Activated T-cell treated with anti-CD3 and anti-CD28 coated beads, Interleukin-2, amount 50 U/mL, for 24 hours (primary cell): ENCODE data around the gene SIPA1L3.
A peak's percentile ranks its signal among the peaks of the same experiment; 100 is the strongest.

Source experiments
- DNase-seq: peaks from one replicate; pipeline ENCODE4 v3.0.0-alpha.2; 2020
- H3K27ac Mint-ChIP-seq: 2 replicates; pipeline ENCODE4 v1.8.0; 2020; ENCODE audit warnings: mild to moderate bottlenecking, mixed read lengths
- H3K27me3 Mint-ChIP-seq: 2 replicates; pipeline ENCODE4 v1.8.0; 2020; ENCODE audit warnings: mixed read lengths
- H3K36me3 Mint-ChIP-seq: 2 replicates; pipeline ENCODE4 v1.8.0; 2020; ENCODE audit warnings: low read depth, mixed read lengths
- H3K4me1 Mint-ChIP-seq: 2 replicates; pipeline ENCODE4 v1.8.0; 2020; ENCODE audit warnings: low read depth, mixed read lengths
- H3K4me3 Mint-ChIP-seq: 2 replicates; pipeline ENCODE4 v1.8.0; 2020; ENCODE audit warnings: mild to moderate bottlenecking, moderate library complexity, mixed read lengths
- H3K9me3 Mint-ChIP-seq: 2 replicates; pipeline ENCODE4 v1.8.0; 2020; ENCODE audit warnings: mixed read lengths

The SIPA1L3 gene

DNA sequence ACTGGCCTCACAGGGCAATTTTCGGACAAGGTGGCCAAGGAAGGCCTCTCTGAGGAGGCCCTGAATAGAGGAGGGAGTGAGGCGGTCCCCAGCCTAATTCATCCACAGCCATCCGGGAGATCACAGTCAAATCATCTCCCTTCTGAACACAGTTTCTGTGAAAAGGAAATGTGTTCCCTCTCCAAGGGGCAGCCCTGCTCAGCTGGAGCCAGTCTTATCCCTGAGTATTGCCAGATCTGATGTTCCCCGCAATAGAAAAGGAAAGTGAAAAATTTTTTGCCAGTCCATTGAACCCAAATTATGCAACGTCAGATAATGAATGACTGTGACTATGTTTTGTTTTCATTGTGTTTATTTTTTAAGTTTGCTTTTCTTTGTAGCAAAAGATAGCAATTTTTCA is 125.9 kb downstream of the SIPA1L3 start:
- DNase-seq, result no peak
- H3K27ac Mint-ChIP-seq, result no peak overlapping the region
- H3K27me3 Mint-ChIP-seq, result no peaks in the 10 kb centered on the region
- no peaks in the 10 kb centered on the region for H3K9me3 Mint-ChIP-seq
- H3K36me3 Mint-ChIP-seq, result peaks cover 16% of the 10 kb centered on the region
- H3K4me1 Mint-ChIP-seq, result peaks cover 2% of the 10 kb centered on the region
- H3K4me3 Mint-ChIP-seq, result no peak overlapping the region

DNA sequence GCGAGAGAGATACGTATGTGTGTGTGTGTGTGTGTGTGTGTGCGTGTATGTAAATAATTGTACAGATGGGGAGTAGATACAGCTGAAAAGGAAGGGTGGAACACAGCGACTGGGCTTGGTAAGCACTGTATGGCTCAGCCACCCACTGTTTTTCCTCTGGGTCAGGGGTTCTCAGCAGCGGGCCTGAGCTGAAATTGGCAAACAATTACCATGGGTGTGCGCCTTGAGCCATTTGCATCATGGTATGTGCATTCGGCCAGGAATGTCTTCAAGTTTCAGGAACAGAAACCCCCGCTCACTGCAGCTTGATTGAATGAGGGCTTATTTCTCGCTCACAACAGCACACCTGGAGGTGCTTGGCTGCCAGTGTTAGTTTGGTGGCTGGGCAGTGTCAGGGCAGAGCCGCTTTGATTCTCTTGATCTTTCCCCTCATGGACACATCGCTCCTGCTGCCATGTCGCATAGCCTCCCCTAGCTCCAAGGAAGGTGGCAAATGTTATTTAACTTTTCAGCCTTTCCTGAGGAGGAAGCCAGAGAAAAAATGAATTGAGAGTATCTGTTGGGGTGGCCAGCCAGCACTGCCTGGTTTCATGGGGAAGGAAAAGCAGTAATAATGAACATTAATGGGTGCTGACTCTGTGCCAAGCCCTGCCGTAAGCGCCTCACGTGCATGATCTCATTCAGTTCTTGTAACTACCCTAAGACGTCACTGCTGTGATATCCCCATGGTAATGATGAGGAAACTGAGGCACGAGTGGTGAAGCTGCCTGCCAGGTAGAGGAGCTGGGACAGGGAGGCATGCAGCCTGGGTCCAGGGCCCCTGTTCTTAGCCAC is 126.9 kb downstream of the SIPA1L3 start:
- peaks cover 2% of the 10 kb centered on the region for H3K4me1 Mint-ChIP-seq
- H3K27ac Mint-ChIP-seq, result no peak overlapping the region

DNA sequence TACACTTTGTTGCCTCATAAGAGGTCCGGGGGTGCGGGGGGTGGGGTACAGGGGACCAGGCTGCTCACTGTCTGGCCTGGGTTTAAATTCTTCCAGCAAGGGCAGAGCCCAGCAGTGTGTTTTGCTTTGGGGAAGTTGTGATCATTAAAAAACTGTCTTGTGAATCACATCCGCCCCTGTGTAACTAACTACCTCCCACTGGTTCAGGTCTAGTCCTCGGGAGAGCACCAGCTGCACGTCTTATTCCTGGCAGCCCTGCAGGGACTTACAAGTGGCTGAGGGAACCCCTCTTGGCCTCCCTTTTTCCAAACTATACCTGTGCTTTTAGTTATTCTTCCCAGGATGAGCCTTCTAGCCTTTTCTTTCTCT is 127.5 kb downstream of the SIPA1L3 start:
- Mint-ChIP-seq H3K9me3 (no peaks in the 10 kb centered on the region), H3K27ac (no peak overlapping the region), H3K4me1 (peaks cover 2% of the 10 kb centered on the region), H3K4me3 (no peak overlapping the region), H3K27me3 (no peaks in the 10 kb centered on the region), H3K36me3 (peaks cover 15% of the 10 kb centered on the region)
- DNase-seq, result no peak

More for the DNA sequence above, 126.9 kb downstream of the SIPA1L3 start:
- no peaks in the 10 kb centered on the region for H3K27me3 Mint-ChIP-seq
- H3K4me3 Mint-ChIP-seq, result no peak overlapping the region
- DNase-seq, result no peak
- peaks cover 16% of the 10 kb centered on the region for H3K36me3 Mint-ChIP-seq
- H3K9me3 Mint-ChIP-seq, result no peaks in the 10 kb centered on the region

DNA sequence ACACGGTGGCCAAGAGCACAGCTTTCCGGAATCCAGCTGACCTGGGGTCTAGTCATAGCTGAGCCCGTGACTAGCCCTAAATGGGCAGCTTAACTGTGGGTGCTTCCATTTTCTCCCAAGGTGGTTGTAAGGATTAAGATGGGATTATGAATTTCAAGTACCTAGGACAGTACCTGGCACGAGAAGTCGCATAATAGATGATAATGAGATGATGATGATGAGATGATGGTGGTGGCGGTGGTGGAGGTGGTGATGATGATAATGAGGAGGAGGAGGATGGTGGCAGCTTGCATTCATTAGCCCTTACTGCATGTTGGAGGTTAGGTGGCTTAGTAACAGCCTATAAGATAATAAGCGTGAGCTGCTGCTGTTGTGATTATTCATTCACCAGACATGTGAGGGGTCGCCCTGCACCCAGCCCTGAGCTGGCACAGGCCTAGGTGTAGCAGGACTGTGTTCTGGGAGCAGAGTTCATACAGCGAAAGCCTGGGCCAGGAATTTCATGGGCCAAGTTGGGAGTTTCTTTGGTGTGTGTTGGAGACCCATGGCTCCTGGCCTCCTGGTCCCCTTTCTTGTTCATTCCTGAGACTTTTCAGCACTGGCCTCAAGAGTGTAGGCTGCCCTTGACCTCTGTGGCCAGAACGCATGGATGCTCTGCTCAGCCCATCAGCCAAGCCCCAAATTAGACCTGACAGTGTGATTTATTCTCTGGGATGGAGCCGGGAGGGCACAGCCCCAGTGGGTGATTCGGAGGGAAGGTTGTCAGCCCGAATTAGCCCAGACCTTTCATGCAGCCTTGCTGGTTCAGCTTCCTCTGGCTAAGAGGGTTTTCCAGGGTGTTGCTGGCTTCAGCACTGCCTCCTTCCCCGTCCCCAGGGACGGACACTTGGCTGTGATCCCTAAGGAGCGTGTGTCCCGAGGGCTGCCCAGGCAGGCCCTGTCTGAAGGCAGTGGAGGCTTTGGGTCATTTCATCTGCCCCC is 128.8 kb downstream of the SIPA1L3 start:
- Mint-ChIP-seq H3K9me3 (peaks cover 3% of the 10 kb centered on the region), H3K4me3 (no peak overlapping the region), H3K4me1 (peaks cover 12% of the 10 kb centered on the region), H3K27me3 (no peaks in the 10 kb centered on the region), H3K27ac (no peak overlapping the region), H3K36me3 (peaks cover 10% of the 10 kb centered on the region)
- no peak for DNase-seq

DNA sequence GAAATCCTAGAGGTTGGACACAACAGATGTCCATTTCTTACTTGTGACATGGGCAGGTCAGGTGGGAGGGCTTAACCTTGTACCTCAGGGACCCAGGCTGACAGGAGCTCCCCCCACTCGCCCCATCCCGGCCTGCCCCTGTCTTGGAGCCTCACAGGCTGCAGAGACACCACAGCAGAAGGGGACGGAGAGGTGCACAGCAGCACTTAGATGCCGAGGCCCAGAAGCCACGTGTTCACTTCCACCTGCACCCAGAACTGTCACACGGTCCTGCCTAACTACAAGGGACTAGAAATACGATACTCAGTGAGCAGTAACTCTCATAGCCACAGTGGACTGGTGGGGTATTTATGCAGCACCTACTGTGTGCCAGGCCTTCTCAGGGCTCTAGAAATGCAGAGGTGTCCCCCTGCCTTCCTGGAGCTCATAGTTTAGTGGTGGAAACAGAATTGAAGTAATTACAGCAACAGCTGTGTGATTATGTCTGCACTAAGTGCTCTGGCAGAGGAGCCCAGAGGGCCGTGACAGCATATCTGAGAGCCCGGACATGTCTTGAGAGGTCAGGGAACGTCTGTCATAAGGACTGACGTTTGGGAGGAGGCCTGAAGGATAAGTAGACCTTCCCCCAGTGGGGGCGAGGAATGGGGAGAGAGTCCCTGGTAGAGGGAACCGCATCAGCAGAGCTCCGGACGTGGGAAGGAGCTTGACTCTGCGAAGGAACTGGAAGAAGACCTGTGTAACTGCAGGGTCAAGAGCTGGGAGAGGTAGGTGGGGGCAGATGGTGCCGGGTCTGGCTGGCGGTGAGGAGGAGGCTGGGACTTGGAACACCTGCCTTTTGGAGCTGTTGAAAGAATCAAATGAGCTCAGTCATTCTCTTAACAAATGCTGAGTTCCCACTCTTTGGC is 130.0 kb downstream of the SIPA1L3 start:
- Mint-ChIP-seq H3K27ac (no peak overlapping the region), H3K36me3 (peaks cover 5% of the 10 kb centered on the region), H3K4me3 (no peak overlapping the region), H3K27me3 (no peaks in the 10 kb centered on the region), H3K9me3 (peaks cover 6% of the 10 kb centered on the region), H3K4me1 (peaks cover 12% of the 10 kb centered on the region)
- no peak for DNase-seq

DNA sequence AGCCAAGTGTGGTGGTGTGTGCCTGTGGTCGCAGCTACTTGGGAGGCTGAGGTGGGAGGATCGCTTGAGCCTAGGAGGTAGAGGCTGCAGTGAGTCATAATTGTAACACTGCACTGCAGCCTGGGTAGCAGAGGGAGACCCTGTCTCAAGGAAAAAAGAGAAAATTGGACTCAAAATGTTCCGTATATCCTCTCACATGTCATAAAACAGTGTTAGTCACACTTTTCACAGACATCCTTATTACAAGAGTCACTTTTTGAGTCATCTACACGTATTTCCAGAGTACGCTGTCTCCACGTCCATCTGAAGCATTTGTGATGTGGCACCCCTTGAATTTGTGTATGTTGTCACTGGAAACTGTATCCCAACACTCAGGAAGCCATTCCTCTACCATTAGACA is 133.0 kb downstream of the SIPA1L3 start:
- peaks cover 6% of the 10 kb centered on the region for H3K9me3 Mint-ChIP-seq
- peak overlapping the region; percentile 59 for H3K27ac Mint-ChIP-seq
- H3K4me3 Mint-ChIP-seq, result no peak overlapping the region
- H3K36me3 Mint-ChIP-seq, result peaks cover 5% of the 10 kb centered on the region
- H3K27me3 Mint-ChIP-seq, result no peaks in the 10 kb centered on the region
- DNase-seq, result no peak
- H3K4me1 Mint-ChIP-seq, result peaks cover 11% of the 10 kb centered on the region

DNA sequence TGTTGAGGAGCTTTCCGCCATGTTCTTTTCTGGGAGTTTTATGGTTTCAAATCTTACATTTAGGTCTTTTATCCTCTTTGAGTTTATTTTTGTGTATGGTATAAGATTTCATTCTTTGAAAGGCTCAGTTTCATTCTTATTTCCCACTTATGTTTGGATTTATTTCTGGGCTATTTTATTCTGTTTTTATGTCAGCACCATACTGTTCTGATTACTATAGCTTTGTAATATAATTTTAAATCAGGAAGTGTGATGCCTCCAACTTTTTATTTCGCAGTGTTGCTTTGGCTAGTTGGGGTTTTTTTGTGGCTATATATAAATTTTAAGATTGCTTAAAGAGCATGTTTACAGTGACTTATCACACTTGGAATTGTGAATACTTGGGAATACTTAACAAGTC is 135.1 kb downstream of the SIPA1L3 start:
- Mint-ChIP-seq H3K4me3 (no peak overlapping the region), H3K27ac (no peak overlapping the region), H3K4me1 (peaks cover 31% of the 10 kb centered on the region), H3K27me3 (no peaks in the 10 kb centered on the region), H3K36me3 (peaks cover 5% of the 10 kb centered on the region), H3K9me3 (peaks cover 6% of the 10 kb centered on the region)
- DNase-seq, result no peak

DNA sequence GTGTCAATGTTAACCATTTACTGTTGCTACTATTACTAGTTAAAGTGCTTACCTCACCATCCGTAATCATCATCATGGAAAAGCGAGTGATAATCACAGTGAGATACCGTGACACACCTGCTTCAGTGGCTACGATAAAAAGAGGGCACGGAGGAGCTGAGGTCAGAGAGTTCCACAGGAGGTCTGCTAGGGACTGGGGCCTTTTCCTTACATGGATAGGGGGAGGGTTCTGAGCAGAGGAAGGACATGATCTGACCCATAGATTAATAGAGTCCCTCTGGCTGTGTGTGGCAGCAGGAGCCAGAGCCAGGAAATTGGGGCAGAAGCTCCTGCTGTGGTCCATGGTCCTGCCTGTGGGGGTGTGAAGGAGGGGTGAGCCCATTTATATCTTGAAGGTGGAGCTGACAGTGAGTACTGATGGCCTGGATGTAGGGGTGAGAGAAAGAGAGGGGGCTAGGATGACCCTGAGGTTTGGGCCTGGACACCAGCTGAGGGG is 136.7 kb downstream of the SIPA1L3 start:
- peaks cover 5% of the 10 kb centered on the region for H3K36me3 Mint-ChIP-seq
- H3K27me3 Mint-ChIP-seq, result no peaks in the 10 kb centered on the region
- H3K27ac Mint-ChIP-seq, result no peak overlapping the region
- H3K4me3 Mint-ChIP-seq, result no peak overlapping the region
- peaks cover 6% of the 10 kb centered on the region for H3K9me3 Mint-ChIP-seq
- peaks cover 47% of the 10 kb centered on the region for H3K4me1 Mint-ChIP-seq
- DNase-seq, result no peak

DNA sequence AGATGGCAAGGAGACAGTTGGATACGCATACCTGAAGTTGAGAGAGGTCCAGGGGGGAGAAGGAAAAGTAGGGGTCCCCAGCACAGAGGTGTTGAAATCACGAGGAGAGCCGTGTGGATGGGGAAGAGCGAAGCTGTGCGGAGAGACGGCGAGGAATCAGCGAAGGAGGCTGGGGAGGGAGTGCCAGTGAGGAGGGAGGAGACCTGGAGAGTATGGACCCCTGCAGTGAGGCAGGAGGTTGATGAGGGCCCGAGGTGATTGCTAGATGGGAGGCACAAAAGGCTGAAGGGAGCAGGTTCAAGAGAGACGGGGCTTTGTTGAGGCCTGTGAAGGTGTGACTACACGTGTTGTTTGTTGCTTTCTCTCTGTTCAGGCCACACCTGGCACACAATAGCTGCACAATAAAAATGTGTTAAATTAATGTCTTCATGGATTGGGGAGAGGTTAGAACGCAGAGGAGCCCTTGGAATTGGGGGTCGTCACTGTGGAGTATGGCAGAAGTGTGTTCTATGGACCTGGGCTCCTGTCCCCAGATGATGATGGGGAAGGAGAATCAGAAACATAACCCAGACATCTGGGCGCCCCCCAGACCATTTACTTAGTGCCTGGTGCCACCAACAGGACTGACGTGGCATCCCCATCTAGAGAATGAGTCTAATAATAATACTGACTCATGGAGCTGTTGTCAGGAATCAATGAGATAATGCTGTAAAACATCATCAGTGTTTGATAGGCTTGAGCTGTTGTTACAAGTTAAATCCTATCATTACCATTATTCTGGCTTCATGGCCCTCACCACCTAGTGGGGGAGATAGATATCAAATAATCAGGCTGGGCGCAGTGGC is 137.5 kb downstream of the SIPA1L3 start:
- H3K27me3 Mint-ChIP-seq, result no peaks in the 10 kb centered on the region
- peaks cover 55% of the 10 kb centered on the region for H3K4me1 Mint-ChIP-seq
- peak overlapping the region; percentile 2 for H3K27ac Mint-ChIP-seq
- DNase-seq, result no peak
- peaks cover 6% of the 10 kb centered on the region for H3K9me3 Mint-ChIP-seq
- peaks cover 5% of the 10 kb centered on the region for H3K36me3 Mint-ChIP-seq
- no peak overlapping the region for H3K4me3 Mint-ChIP-seq

DNA sequence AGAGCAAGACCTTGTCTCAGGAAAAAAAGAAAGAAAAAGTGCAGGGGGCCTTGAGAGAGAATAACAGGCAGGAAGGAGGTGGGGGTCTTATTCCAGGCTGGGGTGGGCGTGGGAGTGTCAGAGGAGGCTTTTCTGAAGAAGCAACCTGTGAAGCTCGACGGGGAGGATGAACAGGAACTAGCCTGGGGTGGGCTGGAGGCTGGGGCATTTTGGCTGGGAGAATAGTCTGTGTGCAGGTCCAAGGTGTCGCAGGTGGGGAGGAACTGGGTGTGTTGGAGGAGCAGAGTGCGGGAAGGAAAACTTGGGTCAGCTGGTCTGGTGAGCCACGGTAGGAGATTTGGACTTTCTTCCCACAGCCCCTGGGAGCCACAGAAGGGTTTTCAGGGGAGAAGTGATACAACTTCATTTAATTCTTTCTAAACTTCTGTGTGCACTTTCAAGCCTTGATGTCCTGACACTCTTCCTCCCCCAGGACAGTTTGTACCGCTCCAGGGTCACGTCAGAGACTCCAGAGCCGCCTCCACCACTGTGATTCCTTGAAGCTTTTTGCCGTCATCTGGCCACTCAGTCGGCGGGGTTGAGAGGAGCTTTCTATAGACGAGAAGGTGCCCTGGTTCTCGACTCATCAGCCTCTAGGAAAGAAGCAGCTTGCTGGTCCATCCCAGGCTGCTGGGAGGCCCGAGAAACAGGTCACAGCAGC is 138.7 kb downstream of the SIPA1L3 start:
- H3K4me1 Mint-ChIP-seq, result peaks cover 52% of the 10 kb centered on the region
- peak overlapping the region; percentile 61 for H3K27ac Mint-ChIP-seq
- H3K4me3 Mint-ChIP-seq, result no peak overlapping the region
- H3K9me3 Mint-ChIP-seq, result peaks cover 3% of the 10 kb centered on the region
- no peak for DNase-seq
- H3K27me3 Mint-ChIP-seq, result no peaks in the 10 kb centered on the region
- peaks cover 2% of the 10 kb centered on the region for H3K36me3 Mint-ChIP-seq

DNA sequence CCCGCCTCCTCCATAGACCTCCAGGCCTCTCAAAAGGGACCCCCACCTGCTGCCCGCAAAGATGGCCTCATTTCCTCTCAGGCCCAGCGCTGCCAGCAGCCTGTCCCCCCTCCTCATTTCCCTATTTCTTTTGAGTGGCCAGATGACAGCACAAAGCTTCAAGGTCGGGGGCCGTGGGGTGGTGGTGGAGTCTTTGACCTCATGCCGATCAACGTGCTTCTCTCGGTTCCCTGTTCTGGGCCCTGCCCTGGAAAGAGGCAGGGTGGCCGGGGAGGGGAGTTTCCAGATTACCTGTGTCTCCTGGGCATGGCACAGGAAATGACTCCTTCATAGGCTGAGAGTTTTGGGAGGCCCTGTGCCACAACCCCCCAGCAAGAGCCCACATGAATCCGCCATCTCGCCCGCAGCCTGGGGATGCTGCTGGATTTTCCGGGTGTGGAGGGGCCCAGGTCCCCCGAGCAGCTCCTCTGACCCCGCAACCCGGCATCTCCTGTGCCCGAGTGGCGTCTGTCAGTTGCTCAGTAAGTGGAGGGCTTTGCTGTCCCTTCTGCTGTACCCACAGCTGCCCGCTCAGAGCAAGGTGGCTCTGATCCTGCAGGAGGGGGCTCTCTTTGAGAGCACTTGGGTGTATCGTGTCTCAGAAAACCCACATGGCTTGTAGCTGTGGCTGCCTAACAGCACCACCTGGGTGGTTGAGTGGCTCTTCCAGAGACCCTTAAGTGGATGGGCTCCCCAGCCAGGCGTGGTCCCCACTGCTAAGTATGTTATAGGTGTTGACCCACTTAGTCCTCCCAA is 139.4 kb downstream of the SIPA1L3 start:
- peak overlapping the region; percentile 96 for H3K27ac Mint-ChIP-seq
- H3K4me1 Mint-ChIP-seq, result peaks cover 52% of the 10 kb centered on the region
- H3K4me3 Mint-ChIP-seq, result no peak overlapping the region
- H3K36me3 Mint-ChIP-seq, result peaks cover 2% of the 10 kb centered on the region
- H3K27me3 Mint-ChIP-seq, result no peaks in the 10 kb centered on the region
- DNase-seq, result peak; percentile 35
- peaks cover 3% of the 10 kb centered on the region for H3K9me3 Mint-ChIP-seq

DNA sequence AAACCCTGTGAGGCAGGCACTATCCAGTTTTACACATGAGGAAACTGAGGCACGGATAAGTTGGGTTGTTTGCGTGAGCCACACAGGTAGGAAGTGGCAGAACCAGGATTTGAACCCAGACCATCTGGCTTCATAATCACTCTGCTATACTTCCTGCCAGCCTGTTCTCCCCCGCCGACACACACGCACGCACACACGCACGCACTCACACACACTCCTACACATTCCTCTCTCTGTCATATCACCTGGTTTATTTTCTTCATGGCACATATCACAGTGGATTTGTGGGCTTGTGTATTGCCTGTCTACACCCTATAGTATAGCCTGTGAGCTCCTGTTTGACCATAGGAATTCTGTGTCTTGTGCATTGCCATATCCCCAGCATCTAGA is 140.0 kb downstream of the SIPA1L3 start:
- no peaks in the 10 kb centered on the region for H3K27me3 Mint-ChIP-seq
- peak; percentile 40 for DNase-seq
- H3K36me3 Mint-ChIP-seq, result no peaks in the 10 kb centered on the region
- H3K4me1 Mint-ChIP-seq, result peaks cover 52% of the 10 kb centered on the region
- H3K4me3 Mint-ChIP-seq, result no peak overlapping the region
- no peaks in the 10 kb centered on the region for H3K9me3 Mint-ChIP-seq
- H3K27ac Mint-ChIP-seq, result peak overlapping the region; percentile 96
